Heart right ventricle (tissue), 16 donors: ENCODE results near the gene BCL2. TPM values are rescaled to one million over a fixed set of nuclear protein-coding genes. Genes with fewer than 3 reads are reported as not detected.

Source experiments
- ATAC-seq, 8 donors: fragments of 200-7000 bp; cut with Tn5 transposase; one replicate each; pipeline ENCODE4 v1.9.1; 2020; ENCODE audit warnings: mild to moderate bottlenecking in 8 of 8, moderate library complexity in 8 of 8, moderate number of reproducible peaks in 1 of 8
- DNase-seq, 2 donors: peaks; one replicate each; pipeline ENCODE4 v3.0.0-alpha.2; 2020
- H3K27ac ChIP-seq, 10 donors: fragments of 200-600 bp; sonication (generic) in 2 of 10; one replicate each; pipeline versions ENCODE4 v1.5.0 to v1.8.0; 2020 to 2022; ENCODE audit warnings: mild to moderate bottlenecking in 3 of 10
- H3K27me3 ChIP-seq, 7 donors: fragments of 200-600 bp; one replicate each; pipeline ENCODE4 v1.8.0; 2021 to 2022; ENCODE audit warnings: mild to moderate bottlenecking in 2 of 7
- H3K36me3 ChIP-seq, 9 donors: fragments of 200-600 bp; sonication (generic) in 1 of 9; one replicate each; pipeline versions ENCODE4 v1.5.0 to v1.8.0; 2020 to 2022; ENCODE audit warnings: mild to moderate bottlenecking in 2 of 9
- H3K4me1 ChIP-seq, 9 donors: fragments of 200-600 bp; sonication (generic) in 1 of 9; one replicate each; pipeline versions ENCODE4 v1.5.0 to v1.8.0; 2020 to 2022; ENCODE audit warnings: mild to moderate bottlenecking in 4 of 9
- H3K4me3 ChIP-seq, 10 donors: fragments of 200-600 bp; sonication (generic) in 2 of 10; one replicate each; pipeline versions ENCODE4 v1.5.0 to v1.8.0; 2020 to 2022; ENCODE audit warnings: mild to moderate bottlenecking in 7 of 10, moderate library complexity in 2 of 10
- H3K9me3 ChIP-seq, 11 donors: fragments of 200-600 bp in 10 of 11; sonication (generic) in 2 of 11; one replicate each; pipeline versions ENCODE4 v1.5.0 to v1.8.0; 2013 to 2022; ENCODE audit warnings: mild to moderate bottlenecking in 2 of 11, control low read depth in 1 of 11, moderate library complexity in 1 of 11
- WGBS, 2 donors: extraction: QIAGEN DNeasy Blood & Tissue Kit; methylation state at CpG; one replicate each; pipeline ENCODE4 v1.1.7; 2013; ENCODE audit warnings: inconsistent platforms in 1 of 2; 5-methylcytosine and 5-hydroxymethylcytosine counted together
- intact Hi-C, 10 donors: fragments of 100-400 bp; cut with DNase I; formaldehyde crosslinking; loops; one replicate each; pipeline versions ENCODE4 v1.11.1 to v1.14.2; 2022
- polyA plus RNA-seq, 2 donors: library from polyadenylated mRNA; stranded (reverse); fragments of 200-250 nt; gene quantifications; one replicate each; pipeline ENCODE4 v1.2.3, GENCODE V29; 2013
- total RNA-seq, 10 donors: library from RNA; stranded (reverse); fragmentation: NEBNext Ultra II Directional in 3 of 10; extraction: Animal tissue kit (Norgen Biotek cat#: 25700) in 3 of 10; gene quantifications; one replicate each; pipeline versions ENCODE4 v1.2.1 to v1.2.4, GENCODE V29; 2021 to 2023
- TF ChIP-seq, protein P1 (sequence below), 9 donors: fragments of 200-600 bp; sonication (generic) in 2 of 9; IDR thresholded peaks; one replicate each; pipeline versions ENCODE4 v1.5.0 to v1.8.0; 2021 to 2022; ENCODE audit warnings: antibody characterized with exemption in 9 of 9, mild to moderate bottlenecking in 5 of 9, moderate library complexity in 1 of 9
- donor health status: Arrhythmogenic right ventricular cardiomyopathy.
- donor health status: ischemic (EF 13 %, LVEDD 7.1; RV severe dilation, severe dysfunction).
- donor health status: healthy with polysubstance abuse.
- donor health status: DM: no; HTN: yes; CAD: no.
- donor health status: DM: no; HTN: no; CAD: no.
- donor health status: ischemic (EF 25% LVEDD 6.9; RV normal size, moderate dysfunction).
- donor health status: ischemic (EF 25% LVEDD 5.7; RV mildly dilated, moderate dysfunction).
- donor health status: healthy.
- donor health status: DM: yes; HTN: yes; CAD: no.
- donor health status: Ischemic cardiomyopathy.
- donor health status: ischemic (EF 35%, LVEDD 5.7; RV mildly dilated, moderate dysfunction).
- donor health status: nonischemic (EF 11% LVEDD 7.7; RV severe dilation, severe dysfunction).
- donor health status: DM: yes; HTN: yes; CAD: no.
- donor health status: PGD.
- donor health status: ischemic (EF 29% LVEDD 5.4; RV normal size, mild dysfunction).
- donor health status: nonischemic (EF 23%, LVEDD 6.1; RV moderate dilation, normal function).

BCL2 gene
- total and polyA plus RNA-seq, 12 donors = 1.5 to 23.1 (median 9.6) TPM

DNA sequence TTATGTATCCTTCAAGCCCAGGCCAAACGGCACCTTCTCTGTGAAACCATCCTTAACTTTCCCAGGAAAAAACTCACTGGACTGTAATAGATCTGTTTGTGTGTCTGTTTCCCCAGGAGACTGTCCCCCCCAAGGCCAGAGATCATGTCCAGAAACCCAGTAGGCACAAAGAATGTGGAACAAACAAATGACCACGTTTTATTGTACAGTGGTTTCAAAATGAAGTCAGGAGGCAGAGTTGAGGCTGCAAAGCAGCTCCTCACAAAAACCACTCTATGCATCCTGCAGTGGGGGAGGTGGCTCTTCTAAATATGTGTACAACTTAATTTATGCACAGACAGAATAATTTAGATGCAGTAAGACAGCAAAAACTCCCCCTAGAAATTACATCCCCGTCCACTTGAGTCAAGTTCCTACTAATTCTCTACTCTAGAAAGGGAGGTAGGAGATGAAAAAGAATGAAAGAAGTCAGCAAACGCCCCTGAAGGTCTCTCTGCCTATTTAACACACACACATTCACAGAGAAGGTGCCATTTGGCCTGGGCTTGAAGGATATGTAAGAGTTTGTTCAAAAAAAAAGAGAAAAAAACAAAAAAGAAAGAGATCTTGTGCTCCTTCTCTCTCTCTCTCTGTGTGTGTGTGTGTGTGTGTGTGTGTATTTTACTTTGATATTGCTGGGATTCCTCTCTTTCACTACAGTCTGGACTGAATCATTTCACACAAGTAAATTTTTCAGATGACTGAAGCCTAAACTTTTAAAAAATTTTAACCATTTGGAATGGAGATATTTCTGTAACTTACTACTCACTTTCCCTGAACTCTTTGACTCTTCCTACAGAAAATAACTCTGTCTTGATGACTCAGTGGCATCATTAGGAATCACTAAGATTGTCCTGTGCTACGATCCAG, 19.5 kb downstream of the BCL2 start:
- Histone ChIP-seq H3K27ac (peak overlapping the region in 2 of 10 donors; percentile 40 to 45), H3K27me3 (no peaks in the 10 kb centered on the region), H3K4me1 (peaks cover 0 to 63% (median 26%) of the 10 kb centered on the region in 9 donors), H3K9me3 (no peaks in the 10 kb centered on the region), H3K4me3 (no peak overlapping the region), H3K36me3 (no peaks in the 10 kb centered on the region)
- TF ChIP-seq, protein P1, sequence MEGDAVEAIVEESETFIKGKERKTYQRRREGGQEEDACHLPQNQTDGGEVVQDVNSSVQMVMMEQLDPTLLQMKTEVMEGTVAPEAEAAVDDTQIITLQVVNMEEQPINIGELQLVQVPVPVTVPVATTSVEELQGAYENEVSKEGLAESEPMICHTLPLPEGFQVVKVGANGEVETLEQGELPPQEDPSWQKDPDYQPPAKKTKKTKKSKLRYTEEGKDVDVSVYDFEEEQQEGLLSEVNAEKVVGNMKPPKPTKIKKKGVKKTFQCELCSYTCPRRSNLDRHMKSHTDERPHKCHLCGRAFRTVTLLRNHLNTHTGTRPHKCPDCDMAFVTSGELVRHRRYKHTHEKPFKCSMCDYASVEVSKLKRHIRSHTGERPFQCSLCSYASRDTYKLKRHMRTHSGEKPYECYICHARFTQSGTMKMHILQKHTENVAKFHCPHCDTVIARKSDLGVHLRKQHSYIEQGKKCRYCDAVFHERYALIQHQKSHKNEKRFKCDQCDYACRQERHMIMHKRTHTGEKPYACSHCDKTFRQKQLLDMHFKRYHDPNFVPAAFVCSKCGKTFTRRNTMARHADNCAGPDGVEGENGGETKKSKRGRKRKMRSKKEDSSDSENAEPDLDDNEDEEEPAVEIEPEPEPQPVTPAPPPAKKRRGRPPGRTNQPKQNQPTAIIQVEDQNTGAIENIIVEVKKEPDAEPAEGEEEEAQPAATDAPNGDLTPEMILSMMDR (IDR thresholded peaks at IDR 0.05) = no peak
- 78 to 83% methylated on average over 5 of the region's 5 CpGs for WGBS, 2 donors
- no peak for ATAC-seq
- no peak for DNase-seq
- intact Hi-C loops = no loop called here

DNA sequence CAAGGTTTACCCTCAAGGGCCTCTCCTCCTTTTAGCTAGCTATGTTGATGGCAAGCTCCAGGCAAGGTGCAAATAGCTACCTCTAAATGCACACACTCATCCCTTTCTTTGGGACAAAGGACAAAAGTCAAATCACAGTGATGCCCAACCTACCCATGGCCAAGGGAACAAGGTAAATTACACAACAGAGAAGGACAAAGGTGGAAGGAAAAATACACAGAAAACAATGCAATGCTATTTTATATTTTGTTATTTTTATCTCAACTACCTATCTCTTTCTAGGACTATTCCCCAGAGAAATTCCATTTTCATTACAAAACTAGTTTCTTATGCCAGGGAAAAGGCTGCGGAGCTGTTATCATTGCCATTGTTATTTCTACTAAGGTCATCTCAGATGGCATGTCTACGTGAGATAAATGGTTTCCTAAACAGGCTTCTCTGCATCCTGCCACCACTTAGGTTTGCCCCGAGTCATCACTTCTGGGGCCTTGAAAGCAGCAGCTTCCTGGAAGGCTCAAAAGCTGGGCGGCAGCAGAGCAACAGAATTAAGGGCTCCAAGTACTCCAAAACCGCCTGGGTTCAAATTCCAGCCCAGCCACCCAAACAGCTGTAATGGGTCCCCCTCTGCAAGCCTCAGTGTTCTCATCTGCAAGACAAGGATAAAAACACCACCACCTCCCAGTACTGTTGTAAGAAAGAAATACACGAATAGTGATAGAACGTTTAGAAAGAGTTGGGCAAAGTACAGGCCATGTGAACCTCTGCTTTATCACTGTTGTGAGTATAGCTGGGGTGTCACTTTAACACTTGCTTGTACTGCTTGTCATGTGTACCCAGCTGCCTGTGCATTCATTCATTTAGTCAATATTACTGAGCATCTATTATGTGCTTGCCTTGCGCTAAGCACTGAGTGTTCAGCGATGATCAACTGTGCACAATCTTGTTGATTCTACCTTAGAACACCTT, 20.9 kb downstream of the BCL2 start:
- no peak for DNase-seq
- Histone ChIP-seq H3K27me3 (no peaks in the 10 kb centered on the region), H3K27ac (peak overlapping the region in 1 of 10 donors; percentile 45), H3K4me1 (peaks cover 0 to 60% (median 29%) of the 10 kb centered on the region in 9 donors), H3K4me3 (no peak overlapping the region), H3K36me3 (peaks cover 0 to 2% (median 0%) of the 10 kb centered on the region in 9 donors), H3K9me3 (no peaks in the 10 kb centered on the region)
- WGBS, 2 donors = 80 to 87% methylated on average over 9 of the region's 9 CpGs
- intact Hi-C loops = no loop called here
- TF ChIP-seq, protein P1 (IDR thresholded peaks at IDR 0.05) = no peak
- no peak for ATAC-seq

DNA sequence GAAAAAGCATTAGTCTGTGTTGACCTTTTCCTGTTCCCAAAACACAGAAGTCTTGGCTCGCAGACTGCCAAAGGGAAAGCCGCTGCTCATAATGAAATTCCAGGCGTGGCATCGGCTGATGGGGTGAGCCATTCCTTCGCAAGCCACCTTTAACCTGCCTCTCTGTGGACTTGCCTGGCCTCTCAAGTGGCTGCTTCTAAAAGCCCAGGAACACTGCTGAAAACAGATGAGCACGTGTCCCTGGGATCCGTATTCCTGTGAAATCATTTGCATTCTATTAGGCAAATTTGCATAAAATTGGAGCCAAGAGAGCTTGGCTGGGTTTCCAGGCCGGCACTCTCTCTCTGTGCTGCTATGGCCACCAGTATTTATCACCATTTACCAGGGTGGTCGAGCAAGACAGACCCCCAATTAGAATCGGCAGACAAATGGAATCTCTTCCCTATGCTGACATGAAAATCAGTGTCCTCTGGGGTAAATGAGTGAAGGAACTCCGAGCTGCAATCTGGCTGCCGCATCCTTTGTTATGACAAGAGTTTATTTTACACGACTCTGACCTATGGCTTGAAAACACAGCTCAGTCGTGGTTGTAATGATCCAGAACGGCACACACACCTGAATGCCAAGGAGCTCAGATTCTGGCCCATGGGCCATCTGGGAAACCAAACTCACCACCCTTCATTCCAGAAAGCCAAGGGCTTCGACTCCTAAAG, 21.7 kb downstream of the BCL2 start:
- ATAC-seq (no peak), DNase-seq (no peak)
- WGBS, 2 donors = 70 to 74% methylated on average over 16 of the region's 16 CpGs
- Histone ChIP-seq H3K27ac (no peak overlapping the region), H3K36me3 (peaks cover 0 to 5% (median 0%) of the 10 kb centered on the region in 9 donors), H3K27me3 (no peaks in the 10 kb centered on the region), H3K4me1 (peaks cover 0 to 60% (median 32%) of the 10 kb centered on the region in 9 donors), H3K4me3 (no peak overlapping the region), H3K9me3 (no peaks in the 10 kb centered on the region)
- TF ChIP-seq, protein P1 (IDR thresholded peaks at IDR 0.05) = no peak
- intact Hi-C loops = no loop called here
